ENCODE results near the gene CST6.
A peak's percentile ranks its signal among the peaks of the same experiment; 100 is the strongest.

GRCh38 chr11:66022401-66023185 lies 10.8 kb downstream of the CST6 start:
- TF ChIP-seq CTCF (IDR thresholded peaks at IDR 0.05) (peak; percentile 94), EZH2phosphoT487 (IDR thresholded peaks at IDR 0.05) (peak; percentile 33)

Measured in neural progenitor cell (in vitro differentiated cells).